H9 (cell line): ENCODE results near the gene ARPC1B. TPM values are rescaled to one million over a fixed set of nuclear protein-coding genes. Genes with fewer than 3 reads are reported as not detected.

Source experiments
- DNase-seq: peaks from one replicate; pipeline ENCODE4 v3.0.0-alpha.2; 2017
- H2AFZ ChIP-seq: one replicate; pipeline ENCODE4 v1.6.1; 2013; ENCODE audit warnings: mild to moderate bottlenecking, low read length, control low read depth, moderate library complexity
- H2AK5ac ChIP-seq: 2 replicates; pipeline ENCODE4 v1.6.1; 2013; ENCODE audit warnings: low read length, control low read depth, mixed read lengths; ENCODE audit not compliant: insufficient read length
- H2BK120ac ChIP-seq: one replicate; pipeline ENCODE4 v1.6.1; 2013; ENCODE audit warnings: low read depth, mild to moderate bottlenecking, low read length, control low read depth, inconsistent platforms; ENCODE audit not compliant: poor library complexity, severe bottlenecking
- H2BK12ac ChIP-seq: 2 replicates; pipeline ENCODE4 v1.6.1; 2013; ENCODE audit warnings: low read length, control low read depth, mixed read lengths, low read depth; ENCODE audit not compliant: insufficient read length
- H2BK15ac ChIP-seq: 2 replicates; pipeline ENCODE4 v1.6.1; 2013; ENCODE audit warnings: low read depth, low read length, control low read depth
- H2BK20ac ChIP-seq: one replicate; pipeline ENCODE4 v1.6.1; 2013; ENCODE audit warnings: low read depth, mild to moderate bottlenecking, low read length, control low read depth, inconsistent platforms; ENCODE audit not compliant: poor library complexity, severe bottlenecking
- H2BK5ac ChIP-seq: 2 replicates; pipeline ENCODE4 v1.6.1; 2013; ENCODE audit warnings: low read length, control low read depth, mixed read lengths; ENCODE audit not compliant: insufficient read length
- H3K14ac ChIP-seq: 2 replicates; pipeline ENCODE4 v1.6.1; 2013; ENCODE audit warnings: low read length, control low read depth; ENCODE audit not compliant: insufficient read depth
- H3K18ac ChIP-seq: 2 replicates; pipeline ENCODE4 v1.6.1; 2013; ENCODE audit warnings: low read depth, mild to moderate bottlenecking, mixed read lengths, low read length, control low read depth; ENCODE audit not compliant: insufficient read length
- H3K23ac ChIP-seq: 2 replicates; pipeline ENCODE4 v1.6.1; 2013; ENCODE audit warnings: low read length, control low read depth, mixed read lengths, low read depth; ENCODE audit not compliant: insufficient read length
- H3K23me2 ChIP-seq: 2 replicates; pipeline ENCODE4 v1.6.1; 2013; ENCODE audit warnings: low read depth, mild to moderate bottlenecking, mixed read lengths, low read length, control low read depth; ENCODE audit not compliant: insufficient read length, poor library complexity, severe bottlenecking
- H3K27ac ChIP-seq: 2 replicates; pipeline ENCODE4 v1.5.1; 2013; ENCODE audit warnings: low read length, control low read depth, mixed read lengths, low read depth; ENCODE audit not compliant: insufficient read length
- H3K27me3 ChIP-seq: 2 replicates; pipeline ENCODE4 v1.6.1; 2013; ENCODE audit warnings: low read length, control low read depth, inconsistent platforms; ENCODE audit not compliant: insufficient read depth
- H3K4ac ChIP-seq: 2 replicates; pipeline ENCODE4 v1.6.1; 2013; ENCODE audit warnings: low read depth, mild to moderate bottlenecking, control low read depth, inconsistent platforms, low read length, moderate library complexity
- H3K4me1 ChIP-seq: 2 replicates; pipeline ENCODE4 v1.6.1; 2013; ENCODE audit warnings: low read length, control low read depth, inconsistent platforms; ENCODE audit not compliant: insufficient read depth
- H3K4me2 ChIP-seq: 2 replicates; pipeline ENCODE4 v1.6.1; 2013; ENCODE audit warnings: low read length, control low read depth, mixed read lengths; ENCODE audit not compliant: insufficient read length, insufficient read depth
- H3K56ac ChIP-seq: 2 replicates; pipeline ENCODE4 v1.6.1; 2013; ENCODE audit warnings: low read depth, mild to moderate bottlenecking, mixed read lengths, low read length, control low read depth; ENCODE audit not compliant: insufficient read length
- H3K79me1 ChIP-seq: 2 replicates; pipeline ENCODE4 v1.6.1; 2013; ENCODE audit warnings: low read depth, mild to moderate bottlenecking, moderate library complexity, low read length, control low read depth, inconsistent platforms; ENCODE audit not compliant: insufficient read depth, poor library complexity, severe bottlenecking
- H3K79me2 ChIP-seq: 2 replicates; pipeline ENCODE4 v1.6.1; 2013; ENCODE audit warnings: low read length, control low read depth, inconsistent platforms; ENCODE audit not compliant: insufficient read depth
- H3K9ac ChIP-seq: 2 replicates; pipeline ENCODE4 v1.6.1; 2013; ENCODE audit warnings: low read length, control low read depth, mixed read lengths; ENCODE audit not compliant: insufficient read length; ENCODE audit errors: extremely low read depth
- H3K9me3 ChIP-seq: one replicate; pipeline ENCODE4 v1.6.1; 2013; ENCODE audit warnings: low read depth, low read length, inconsistent platforms; ENCODE audit not compliant: control insufficient read depth
- H3T11ph ChIP-seq: one replicate; pipeline ENCODE4 v1.6.1; 2013; ENCODE audit warnings: mild to moderate bottlenecking, low read length, control low read depth, inconsistent platforms
- H4K20me1 ChIP-seq: one replicate; pipeline ENCODE4 v1.6.1; 2013; ENCODE audit not compliant: control insufficient read depth, insufficient read length, insufficient read depth
- H4K5ac ChIP-seq: 2 replicates; pipeline ENCODE4 v1.6.1; 2013; ENCODE audit warnings: low read depth, mild to moderate bottlenecking, mixed read lengths, low read length, control low read depth; ENCODE audit not compliant: insufficient read length
- H4K8ac ChIP-seq: replicated peaks from 2 replicates; pipeline ENCODE4 v1.6.1; 2013; ENCODE audit warnings: low read length, control low read depth, mixed read lengths, low read depth; ENCODE audit not compliant: insufficient read length
- H4K91ac ChIP-seq: 2 replicates; pipeline ENCODE4 v1.6.1; 2013; ENCODE audit warnings: low read depth, mild to moderate bottlenecking, moderate library complexity, mixed read lengths, low read length, control low read depth; ENCODE audit not compliant: insufficient read length
- H3K27ac Mint-ChIP-seq, 3 experiments: 2 replicates in 2 of 3; 3 replicates in 1 of 3; pipeline ENCODE4 v1.8.0; 2020 to 2021; ENCODE audit warnings: mixed read lengths in 3 of 3, mild to moderate bottlenecking in 1 of 3, moderate library complexity in 1 of 3
- H3K27me3 Mint-ChIP-seq: 2 replicates; pipeline ENCODE4 v1.8.0; 2021; ENCODE audit warnings: low read depth, mild to moderate bottlenecking, moderate library complexity, mixed read lengths
- H3K36me3 Mint-ChIP-seq, 3 experiments: 2 replicates in 2 of 3; 3 replicates in 1 of 3; pipeline ENCODE4 v1.8.0; 2020 to 2021; ENCODE audit warnings: low read depth in 3 of 3, mixed read lengths in 3 of 3; ENCODE audit not compliant: insufficient read depth in 1 of 3
- H3K4me1 Mint-ChIP-seq, 2 experiments: 2 replicates each; pipeline ENCODE4 v1.8.0; 2020; ENCODE audit warnings: mixed read lengths in 2 of 2
- H3K4me3 Mint-ChIP-seq, 2 experiments: 2 replicates in 1 of 2; 3 replicates in 1 of 2; pipeline ENCODE4 v1.8.0; 2020 to 2021; ENCODE audit warnings: mild to moderate bottlenecking in 2 of 2, mixed read lengths in 2 of 2, moderate library complexity in 1 of 2
- H3K9me3 Mint-ChIP-seq, 2 experiments: 2 replicates in 1 of 2; 3 replicates in 1 of 2; pipeline ENCODE4 v1.8.0; 2020; ENCODE audit warnings: mild to moderate bottlenecking in 2 of 2, mixed read lengths in 2 of 2, moderate library complexity in 1 of 2
- CTCF ChIP-seq: fragments of 200-600 bp; sonication (generic); conservative IDR thresholded peaks from 3 replicates; pipeline ENCODE4 v1.8.0; 2021; ENCODE audit warnings: antibody characterized with exemption, mild to moderate bottlenecking
- WGBS: extraction: QIAGEN DNeasy Blood & Tissue Kit; methylation state at CpG from one replicate; pipeline ENCODE4 v1.1.7; 2013; ENCODE audit warnings: missing lambda C conversion rate, low lambda C conversion rate, mixed read lengths; ENCODE audit not compliant: insufficient read length; ENCODE audit errors: extremely low coverage; 5-methylcytosine and 5-hydroxymethylcytosine counted together
- total RNA-seq: library from RNA; stranded (reverse); gene quantifications from 2 replicates; pipeline ENCODE4 v1.2.1, GENCODE V29; 2021

ARPC1B gene
- total RNA-seq, 1 experiment from 2014 or later, result 56.3 TPM

GRCh38 chr7:99363286-99363685, 11.2 kb upstream of the ARPC1B start:
- Histone ChIP-seq H3K23me2 (no peaks in the 10 kb centered on the region), H3K14ac (no peak overlapping the region), H3K56ac (no peak overlapping the region), H4K5ac (no peak overlapping the region), H2AFZ (no peak overlapping the region), H3K9ac (no peak overlapping the region), H2BK120ac (no peak overlapping the region), H3K9me3 (no peaks in the 10 kb centered on the region), H2BK15ac (no peak overlapping the region), H3K4me2 (no peak overlapping the region), H3K4ac (no peak overlapping the region), H3K27me3 (no peaks in the 10 kb centered on the region), H3K23ac (no peak overlapping the region), H2BK5ac (no peak overlapping the region), H4K20me1 (no peaks in the 10 kb centered on the region), H4K8ac (no peak overlapping the region), H2AK5ac (no peak overlapping the region), H3K79me2 (no peaks in the 10 kb centered on the region), H2BK12ac (no peak overlapping the region), H2BK20ac (no peak overlapping the region), H3K18ac (no peak overlapping the region), H3T11ph (no peak overlapping the region), H4K91ac (no peak overlapping the region), H3K27ac (no peak overlapping the region), H3K4me1 (peaks cover 3% of the 10 kb centered on the region; the same call in 1 of the 2 replicates), H3K79me1 (no peaks in the 10 kb centered on the region)
- Mint-ChIP-seq H3K9me3 (no peaks in the 10 kb centered on the region), H3K36me3 (peaks cover 17 to 76% (median 59%) of the 10 kb centered on the region in 3 experiments; a peak in 6 of 7 replicates), H3K4me1 (peaks cover 10 to 19% of the 10 kb centered on the region in 2 experiments), H3K4me3 (no peak overlapping the region), H3K27me3 (no peaks in the 10 kb centered on the region), H3K27ac (no peak overlapping the region)
- no CpG with 5 or more reads among the region's 5 CpGs for WGBS
- DNase-seq, result no peak
- no peak for TF ChIP-seq CTCF
